ENCODE results near the gene ZNF778. TPM values are rescaled to one million over a fixed set of nuclear protein-coding genes. Genes with fewer than 3 reads are reported as not detected.

ZNF778 gene
- total and polyA plus RNA-seq, 10 of the 15 experiments (the other 5 are each of a cell fraction or from before 2014, with no cell fraction given) = 0.20 to 9.7 (median 4.1) TPM

GRCh38 chr16:89195521-89196171 lies 21.9 kb upstream of the ZNF778 start (continued):
- TF ChIP-seq USF1 (IDR thresholded peaks at IDR 0.05; ENCODE audit: borderline replicate concordance, extremely low read length, insufficient read depth, low read depth, low read length) (no peak), REST (IDR thresholded peaks at IDR 0.05; ENCODE audit: low read depth, low read length) (no peak), BACH1 (IDR thresholded peaks at IDR 0.05; ENCODE audit: borderline replicate concordance) (no peak), ZNF217 (IDR thresholded peaks at IDR 0.05) (no peak), SIN3A (IDR thresholded peaks at IDR 0.05; ENCODE audit: low read depth, low read length) (no peak), PAX5 (IDR thresholded peaks at IDR 0.05; ENCODE audit: borderline replicate concordance, low read depth, low read length) (no peak)
- TF ChIP-seq, protein P1, sequence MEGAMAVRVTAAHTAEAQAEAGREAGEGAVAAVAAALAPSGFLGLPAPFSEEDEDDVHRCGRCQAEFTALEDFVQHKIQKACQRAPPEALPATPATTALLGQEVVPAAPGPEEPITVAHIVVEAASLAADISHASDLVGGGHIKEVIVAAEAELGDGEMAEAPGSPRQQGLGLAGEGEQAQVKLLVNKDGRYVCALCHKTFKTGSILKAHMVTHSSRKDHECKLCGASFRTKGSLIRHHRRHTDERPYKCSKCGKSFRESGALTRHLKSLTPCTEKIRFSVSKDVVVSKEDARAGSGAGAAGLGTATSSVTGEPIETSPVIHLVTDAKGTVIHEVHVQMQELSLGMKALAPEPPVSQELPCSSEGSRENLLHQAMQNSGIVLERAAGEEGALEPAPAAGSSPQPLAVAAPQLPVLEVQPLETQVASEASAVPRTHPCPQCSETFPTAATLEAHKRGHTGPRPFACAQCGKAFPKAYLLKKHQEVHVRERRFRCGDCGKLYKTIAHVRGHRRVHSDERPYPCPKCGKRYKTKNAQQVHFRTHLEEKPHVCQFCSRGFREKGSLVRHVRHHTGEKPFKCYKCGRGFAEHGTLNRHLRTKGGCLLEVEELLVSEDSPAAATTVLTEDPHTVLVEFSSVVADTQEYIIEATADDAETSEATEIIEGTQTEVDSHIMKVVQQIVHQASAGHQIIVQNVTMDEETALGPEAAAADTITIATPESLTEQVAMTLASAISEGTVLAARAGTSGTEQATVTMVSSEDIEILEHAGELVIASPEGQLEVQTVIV (IDR thresholded peaks at IDR 0.05; ENCODE audit: borderline replicate concordance, partially characterized antibody) = no peak
- TF ChIP-seq, protein P2, sequence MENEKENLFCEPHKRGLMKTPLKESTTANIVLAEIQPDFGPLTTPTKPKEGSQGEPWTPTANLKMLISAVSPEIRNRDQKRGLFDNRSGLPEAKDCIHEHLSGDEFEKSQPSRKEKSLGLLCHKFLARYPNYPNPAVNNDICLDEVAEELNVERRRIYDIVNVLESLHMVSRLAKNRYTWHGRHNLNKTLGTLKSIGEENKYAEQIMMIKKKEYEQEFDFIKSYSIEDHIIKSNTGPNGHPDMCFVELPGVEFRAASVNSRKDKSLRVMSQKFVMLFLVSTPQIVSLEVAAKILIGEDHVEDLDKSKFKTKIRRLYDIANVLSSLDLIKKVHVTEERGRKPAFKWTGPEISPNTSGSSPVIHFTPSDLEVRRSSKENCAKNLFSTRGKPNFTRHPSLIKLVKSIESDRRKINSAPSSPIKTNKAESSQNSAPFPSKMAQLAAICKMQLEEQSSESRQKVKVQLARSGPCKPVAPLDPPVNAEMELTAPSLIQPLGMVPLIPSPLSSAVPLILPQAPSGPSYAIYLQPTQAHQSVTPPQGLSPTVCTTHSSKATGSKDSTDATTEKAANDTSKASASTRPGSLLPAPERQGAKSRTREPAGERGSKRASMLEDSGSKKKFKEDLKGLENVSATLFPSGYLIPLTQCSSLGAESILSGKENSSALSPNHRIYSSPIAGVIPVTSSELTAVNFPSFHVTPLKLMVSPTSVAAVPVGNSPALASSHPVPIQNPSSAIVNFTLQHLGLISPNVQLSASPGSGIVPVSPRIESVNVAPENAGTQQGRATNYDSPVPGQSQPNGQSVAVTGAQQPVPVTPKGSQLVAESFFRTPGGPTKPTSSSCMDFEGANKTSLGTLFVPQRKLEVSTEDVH (IDR thresholded peaks at IDR 0.05; ENCODE audit: low read depth, partially characterized antibody) = no peak

Data from GM12878 (cell line).